SH-SY5Y (cell line): ENCODE results near the gene CCN6.

Experiments used
- GATA2 ChIP-seq: IDR thresholded peaks from 2 replicates; pipeline ENCODE4 v1.6.1; 2011; ENCODE audit warnings: mild to moderate bottlenecking, low read depth, low read length
- GATA3 ChIP-seq: IDR thresholded peaks from 2 replicates; pipeline ENCODE4 v1.6.1; 2011; ENCODE audit warnings: low read depth, mild to moderate bottlenecking, low read length, moderate library complexity

DNA sequence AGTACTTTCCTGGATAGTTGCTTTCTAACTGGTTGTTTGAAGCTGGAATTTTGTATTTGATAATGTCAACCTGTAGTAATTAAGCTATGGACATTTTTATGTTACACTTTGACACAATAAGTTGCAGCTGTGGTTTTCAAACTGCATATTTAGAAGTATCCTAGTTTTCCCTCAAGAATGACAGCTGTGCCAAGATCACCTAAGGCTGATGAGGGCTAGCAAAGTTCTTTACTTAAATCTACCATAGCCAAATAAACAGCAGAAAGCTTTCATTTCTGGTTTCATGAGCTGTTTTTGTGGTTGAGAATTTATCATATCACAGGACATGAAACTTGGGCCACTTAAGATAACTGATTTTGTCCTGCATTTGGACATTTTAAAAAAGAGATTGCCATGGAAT, 64.1 kb downstream of the CCN6 start:
- TF ChIP-seq GATA3 (no peak), GATA2 (no peak)
